ENCODE results near the gene CELSR1. TPM values are rescaled to one million over a fixed set of nuclear protein-coding genes. Genes with fewer than 3 reads are reported as not detected.

The CELSR1 gene
- total RNA-seq, 2 donors from 2014 or later = 24.2 to 38.2 TPM

GRCh38 chr22:46373921-46374662 is 163.3 kb downstream of the CELSR1 start:
- H3K36me3 ChIP-seq = no peaks in the 10 kb centered on the region
- no peaks in the 10 kb centered on the region for H3K9me3 ChIP-seq
- 45% methylated on average over 31 of the region's 31 CpGs for WGBS
- H3K27ac ChIP-seq = peak overlapping the region; percentile 70 to 77
- intact Hi-C loops (cut with DNase I) = no loop called here
- peak; percentile 7 for TF ChIP-seq POLR2AphosphoS5 (IDR thresholded peaks at IDR 0.05)
- no peak for TF ChIP-seq POLR2A (IDR thresholded peaks at IDR 0.05)
- TF ChIP-seq CTCF (IDR thresholded peaks at IDR 0.05) = no peak
- DNase-seq (ENCODE audit: low spot score) = no peak
- H3K27me3 ChIP-seq (replicated peaks; ENCODE audit: insufficient read depth) = no peaks in the 10 kb centered on the region
- no peak overlapping the region for H3K4me3 ChIP-seq
- peaks cover 21% of the 10 kb centered on the region for H3K4me1 ChIP-seq (replicated peaks)

DNA sequence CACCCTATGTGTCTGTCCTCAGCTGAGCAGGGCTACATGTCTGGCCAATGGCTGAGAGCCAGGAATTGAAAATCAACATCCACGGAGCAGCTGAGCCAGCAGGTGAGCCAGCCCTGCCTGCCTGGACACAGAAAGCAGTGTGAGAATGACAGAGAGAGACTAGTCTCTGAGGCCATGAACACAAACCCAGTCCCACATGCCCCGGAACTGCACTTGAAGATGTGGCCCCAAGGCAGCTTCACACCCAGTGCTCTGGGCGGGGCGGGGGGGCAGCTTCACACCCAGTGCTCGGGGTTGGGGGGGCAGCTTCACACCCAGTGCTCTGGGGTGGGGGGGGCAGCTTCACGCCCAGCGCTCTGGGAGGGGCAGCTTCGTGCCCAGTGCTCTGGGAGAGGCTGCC is 164.3 kb downstream of the CELSR1 start:
- H3K9me3 ChIP-seq = no peaks in the 10 kb centered on the region
- H3K4me3 ChIP-seq = no peak overlapping the region
- peaks cover 21% of the 10 kb centered on the region for H3K4me1 ChIP-seq (replicated peaks)
- peak overlapping the region; percentile 70 to 77 for H3K27ac ChIP-seq
- H3K27me3 ChIP-seq (replicated peaks; ENCODE audit: insufficient read depth) = no peaks in the 10 kb centered on the region
- WGBS = 33% methylated on average over 2 of the region's 8 CpGs
- peak; percentile 81 for DNase-seq (ENCODE audit: low spot score)
- peak in 1 of 4 experiments; percentile 5 for TF ChIP-seq CTCF (IDR thresholded peaks at IDR 0.05)
- no peak for TF ChIP-seq POLR2A (IDR thresholded peaks at IDR 0.05)
- peak; percentile 62 for TF ChIP-seq POLR2AphosphoS5 (IDR thresholded peaks at IDR 0.05)
- intact Hi-C loops (cut with DNase I) = no loop called here
- H3K36me3 ChIP-seq = no peaks in the 10 kb centered on the region

- Histone ChIP-seq H3K4me3 (no peak overlapping the region), H3K27me3 (replicated peaks; ENCODE audit: insufficient read depth) (no peaks in the 10 kb centered on the region), H3K27ac (peak overlapping the region in 1 of 2 donors; percentile 77), H3K36me3 (no peaks in the 10 kb centered on the region), H3K9me3 (no peaks in the 10 kb centered on the region), H3K4me1 (replicated peaks) (peaks cover 18% of the 10 kb centered on the region)
- DNase-seq (ENCODE audit: low spot score) = no peak
- 96% methylated on average over 18 of the region's 18 CpGs for WGBS
- intact Hi-C loops (cut with DNase I) = no loop called here
- no peak for TF ChIP-seq POLR2A (IDR thresholded peaks at IDR 0.05)
- no peak for TF ChIP-seq CTCF (IDR thresholded peaks at IDR 0.05)
- no peak for TF ChIP-seq POLR2AphosphoS5 (IDR thresholded peaks at IDR 0.05)
Measured at GRCh38 chr22:46372686-46373085, 164.7 kb downstream of the CELSR1 start.

GRCh38 chr22:46371623-46372226 is 165.7 kb downstream of the CELSR1 start:
- DNase-seq (ENCODE audit: low spot score) = no peak
- H3K4me1 ChIP-seq (replicated peaks) = peaks cover 16% of the 10 kb centered on the region
- no peaks in the 10 kb centered on the region for H3K27me3 ChIP-seq (replicated peaks; ENCODE audit: insufficient read depth)
- no peaks in the 10 kb centered on the region for H3K36me3 ChIP-seq
- intact Hi-C loops (cut with DNase I) = no loop called here
- 92% methylated on average over 2 of the region's 2 CpGs for WGBS
- no peak overlapping the region for H3K4me3 ChIP-seq
- no peaks in the 10 kb centered on the region for H3K9me3 ChIP-seq
- H3K27ac ChIP-seq = no peak overlapping the region
- TF ChIP-seq CTCF (IDR thresholded peaks at IDR 0.05) (no peak), POLR2AphosphoS5 (IDR thresholded peaks at IDR 0.05) (no peak), POLR2A (IDR thresholded peaks at IDR 0.05) (no peak)
